ENCODE measurements around the gene RIPOR3. TPM values are rescaled to one million over a fixed set of nuclear protein-coding genes. Genes with fewer than 3 reads are reported as not detected.
"Not testable (repeated sequence)": the region's sequence is repeated elsewhere in the genome, so short reads cannot be mapped to it uniquely, and the experiment has no call there.

RIPOR3 gene
- total RNA-seq, 1 donor from 2014 or later, result 3.4 TPM

DNA sequence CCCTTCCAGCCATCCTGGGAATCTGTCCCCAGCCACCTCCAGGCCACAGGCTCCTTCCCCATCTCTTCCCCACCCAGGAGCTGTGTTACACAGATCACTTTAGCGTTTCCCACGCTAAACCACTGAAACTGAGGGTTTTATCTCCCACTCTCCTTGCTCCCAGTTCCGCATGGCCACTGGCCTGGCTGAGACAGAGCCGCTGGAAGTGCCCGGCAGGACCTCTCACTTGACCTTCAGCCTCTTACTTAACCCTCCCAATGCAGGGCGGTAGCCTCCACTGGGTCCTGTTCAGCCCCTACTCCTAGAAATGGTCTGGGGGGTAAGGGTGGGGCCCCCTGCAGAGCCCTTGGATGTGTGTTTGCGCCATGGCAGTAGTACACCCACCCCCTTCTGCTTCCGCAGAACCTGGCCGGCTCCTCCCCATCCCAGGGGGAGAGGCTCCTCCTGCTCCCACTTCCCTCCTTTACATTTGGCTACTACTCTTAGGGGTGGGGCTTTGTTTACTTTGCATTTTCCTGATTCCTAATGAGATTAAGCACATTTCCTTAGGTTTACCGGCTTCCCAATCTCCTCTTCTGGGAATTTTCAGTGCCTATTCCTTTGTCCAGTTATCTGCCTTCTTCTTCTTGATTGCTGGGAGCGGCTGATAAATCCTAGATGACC, 49.6 kb downstream of the RIPOR3 start:
- intact Hi-C loops (cut with DNase I); DNase-seq (ENCODE audit: low spot score): not testable (repeated sequence)

GRCh38 chr20:50639971-50640711, 51.2 kb downstream of the RIPOR3 start:
- DNase-seq (ENCODE audit: low spot score); intact Hi-C loops (cut with DNase I): not testable (repeated sequence)

DNA sequence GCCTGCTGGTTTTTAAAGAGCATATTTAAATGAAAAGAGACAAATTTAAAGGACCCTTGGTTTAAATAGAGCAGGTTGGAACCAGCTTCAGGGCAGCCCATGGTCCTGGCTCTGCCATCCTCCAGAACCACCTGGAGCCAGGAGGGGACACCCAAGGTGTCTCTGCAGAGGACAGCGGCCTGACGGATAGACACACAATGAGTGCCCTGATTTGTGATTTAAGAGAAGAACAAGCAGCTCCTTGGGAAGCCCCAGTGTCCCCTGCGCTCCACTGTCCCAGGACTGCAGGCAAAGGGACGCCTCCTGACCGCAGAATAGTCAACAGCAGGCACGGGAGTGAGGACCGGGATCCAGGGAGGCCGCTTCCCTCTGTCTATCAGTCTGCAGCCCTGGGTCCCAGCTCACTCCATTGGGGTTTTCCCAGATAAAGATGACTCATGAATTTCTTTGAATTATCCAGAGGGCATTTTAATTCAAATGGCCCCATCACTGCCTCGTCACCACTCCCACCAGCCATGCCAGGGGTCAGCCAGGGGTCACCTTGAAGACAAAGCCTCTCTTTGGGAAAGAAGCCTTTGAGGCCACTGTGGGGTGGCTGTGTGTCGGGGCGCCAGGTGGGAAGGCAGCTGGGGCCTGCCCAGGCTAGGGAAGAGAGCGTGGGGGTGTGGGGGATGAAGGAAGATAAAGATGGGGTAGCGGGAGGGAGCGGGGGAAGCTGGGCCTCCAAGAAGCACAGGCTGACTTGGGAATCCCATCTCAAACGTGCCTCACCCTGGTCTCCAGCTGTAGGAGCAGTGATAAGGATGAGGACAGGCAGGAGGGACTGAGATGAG, 53.1 kb downstream of the RIPOR3 start:
- DNase-seq (ENCODE audit: low spot score); intact Hi-C loops (cut with DNase I): not testable (repeated sequence)

- intact Hi-C loops (cut with DNase I), result no loop called here
- DNase-seq (ENCODE audit: low spot score), result no peak
These were observed 54.5 kb downstream of the RIPOR3 start for GRCh38 chr20:50636601-50637540.

DNA sequence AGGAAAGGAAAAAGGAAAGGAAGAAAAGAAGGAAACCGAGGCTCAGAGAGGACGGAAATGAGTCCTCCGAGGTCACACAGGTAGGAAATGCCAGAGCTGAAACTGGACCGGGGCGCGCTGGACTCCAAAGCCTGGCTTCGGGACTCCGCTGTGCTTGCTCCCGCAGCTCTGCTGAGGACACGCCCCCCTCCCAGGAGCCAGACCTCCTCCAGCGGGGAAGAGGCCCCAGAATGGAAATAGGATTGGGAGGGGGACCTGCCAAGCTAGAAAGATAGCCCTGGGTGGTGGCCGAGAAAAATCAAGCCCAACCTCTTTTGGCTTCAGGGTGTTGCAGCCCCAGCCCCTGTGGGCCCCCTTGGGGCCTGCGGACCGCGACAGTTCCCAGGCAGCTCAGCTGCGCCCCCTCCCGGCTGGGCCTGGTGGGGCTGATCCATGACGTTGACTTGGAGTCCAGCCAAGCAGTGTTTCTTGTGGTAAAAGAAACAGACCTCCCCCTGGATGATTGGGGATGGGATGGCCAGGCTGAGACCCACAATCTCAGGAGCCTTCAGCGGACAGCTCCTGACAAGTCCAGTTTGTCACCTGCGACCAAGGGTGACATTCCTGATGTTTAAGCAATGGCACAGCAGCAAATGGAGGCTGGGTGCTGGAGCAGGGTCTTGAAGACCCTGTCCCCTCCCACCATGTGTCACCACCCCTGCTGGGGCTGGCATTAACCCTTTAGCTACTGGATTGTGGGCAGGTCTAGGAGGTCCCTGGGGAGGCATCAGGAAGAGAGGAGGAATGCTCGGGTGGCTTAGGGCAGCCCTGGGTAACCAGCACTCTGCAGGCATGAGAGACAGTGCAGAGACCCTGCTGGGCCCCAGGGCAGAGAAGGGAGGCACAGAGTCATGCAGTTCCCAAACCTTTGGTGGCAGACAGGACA, 55.4 kb downstream of the RIPOR3 start:
- peak; percentile 85 for DNase-seq (ENCODE audit: low spot score)
- intact Hi-C loops (cut with DNase I), result no loop called here

DNA sequence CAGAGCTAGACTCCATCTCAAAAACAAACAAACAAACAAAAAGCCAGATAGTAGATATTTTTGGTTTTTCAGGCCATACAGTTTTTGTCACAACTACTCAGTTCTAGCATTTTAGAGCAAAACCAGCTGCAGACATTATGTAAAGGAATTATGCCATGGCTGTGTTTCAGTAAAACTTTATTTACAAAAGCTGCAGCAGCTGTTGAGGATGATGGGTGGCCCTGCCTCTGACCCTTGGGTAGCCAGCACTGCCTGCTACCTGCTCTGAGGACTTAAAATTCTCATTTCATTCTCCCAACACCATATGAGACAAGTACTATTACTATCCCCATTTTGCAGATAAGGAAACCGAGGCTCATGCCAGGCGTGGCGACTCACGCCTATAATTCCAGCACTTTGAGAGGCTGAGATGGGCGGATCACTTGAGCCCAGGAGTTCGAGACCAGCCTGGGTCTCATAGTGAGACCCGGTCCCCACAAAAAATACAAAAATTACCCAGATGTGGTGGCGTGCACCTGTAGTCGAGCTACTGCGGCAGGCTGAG, 56.3 kb downstream of the RIPOR3 start:
- intact Hi-C loops (cut with DNase I), result no loop called here
- DNase-seq (ENCODE audit: low spot score), result no peak

DNA sequence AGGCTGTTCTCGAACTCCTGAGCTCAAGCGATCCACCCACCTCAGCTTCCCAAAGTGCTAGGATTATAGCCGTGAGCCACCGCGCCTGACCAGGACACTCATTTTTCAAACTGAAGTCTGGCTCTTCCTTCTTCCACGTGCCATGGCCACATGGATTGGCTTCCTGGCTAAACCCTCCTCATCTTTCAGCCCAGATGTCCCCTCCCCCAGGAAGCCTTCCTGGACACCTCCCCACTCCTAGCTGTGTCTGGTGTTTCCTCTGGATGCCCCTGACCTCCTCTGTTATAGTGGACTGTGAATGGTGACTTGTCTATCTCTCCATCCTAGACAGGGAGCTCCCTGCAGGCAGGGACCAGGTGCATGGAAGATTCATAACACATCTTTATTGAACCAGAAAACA, 57.2 kb downstream of the RIPOR3 start:
- intact Hi-C loops (cut with DNase I), result no loop called here

DNA sequence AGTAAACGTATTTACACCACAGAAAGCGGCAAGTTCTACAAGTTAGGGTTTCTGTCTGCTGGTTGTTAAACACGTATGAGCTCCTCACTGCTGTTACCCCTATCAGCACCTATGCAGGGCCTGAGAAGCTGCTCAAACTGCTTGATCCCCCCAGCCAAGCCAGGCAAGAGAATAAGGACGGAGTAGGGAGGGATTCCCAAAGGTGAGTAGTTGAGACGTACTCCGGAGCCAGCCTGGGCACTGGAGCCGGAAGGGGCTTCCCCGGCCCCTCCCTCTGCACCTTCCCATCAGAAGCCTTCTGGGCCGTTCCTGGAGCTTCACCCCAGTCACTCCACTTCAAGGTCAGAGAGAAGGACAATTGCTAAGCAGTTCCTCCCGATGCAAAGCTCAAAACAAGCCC, 58.0 kb downstream of the RIPOR3 start:
- intact Hi-C loops (cut with DNase I), result no loop called here
- DNase-seq (ENCODE audit: low spot score), result no peak

More for the DNA sequence above, 57.2 kb downstream of the RIPOR3 start:
- no peak for DNase-seq (ENCODE audit: low spot score)

GRCh38 chr20:50632701-50633100, 58.6 kb downstream of the RIPOR3 start:
- no peak for DNase-seq (ENCODE audit: low spot score)
- intact Hi-C loops (cut with DNase I), result no loop called here

DNA sequence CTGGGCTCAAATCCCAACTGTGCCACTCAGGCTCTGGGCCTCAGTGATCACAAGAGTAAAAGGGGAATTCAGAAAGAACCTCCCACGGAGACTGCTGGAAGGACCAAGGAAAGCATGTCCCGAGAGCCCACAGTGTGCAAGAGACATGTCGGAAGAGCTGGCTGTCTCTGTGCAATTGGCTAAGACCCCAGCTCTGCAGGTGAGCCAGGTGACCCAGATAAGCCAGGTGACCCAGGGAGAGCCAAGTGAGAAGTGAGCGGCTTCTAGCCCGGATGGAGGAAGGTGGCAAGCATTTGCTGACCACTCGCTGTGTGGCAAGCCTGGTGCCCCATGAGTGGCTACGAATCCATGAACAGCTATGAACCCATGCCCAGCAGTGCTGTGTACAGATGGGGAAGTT, 59.1 kb downstream of the RIPOR3 start:
- DNase-seq (ENCODE audit: low spot score), result no peak
- intact Hi-C loops (cut with DNase I), result no loop called here

DNA sequence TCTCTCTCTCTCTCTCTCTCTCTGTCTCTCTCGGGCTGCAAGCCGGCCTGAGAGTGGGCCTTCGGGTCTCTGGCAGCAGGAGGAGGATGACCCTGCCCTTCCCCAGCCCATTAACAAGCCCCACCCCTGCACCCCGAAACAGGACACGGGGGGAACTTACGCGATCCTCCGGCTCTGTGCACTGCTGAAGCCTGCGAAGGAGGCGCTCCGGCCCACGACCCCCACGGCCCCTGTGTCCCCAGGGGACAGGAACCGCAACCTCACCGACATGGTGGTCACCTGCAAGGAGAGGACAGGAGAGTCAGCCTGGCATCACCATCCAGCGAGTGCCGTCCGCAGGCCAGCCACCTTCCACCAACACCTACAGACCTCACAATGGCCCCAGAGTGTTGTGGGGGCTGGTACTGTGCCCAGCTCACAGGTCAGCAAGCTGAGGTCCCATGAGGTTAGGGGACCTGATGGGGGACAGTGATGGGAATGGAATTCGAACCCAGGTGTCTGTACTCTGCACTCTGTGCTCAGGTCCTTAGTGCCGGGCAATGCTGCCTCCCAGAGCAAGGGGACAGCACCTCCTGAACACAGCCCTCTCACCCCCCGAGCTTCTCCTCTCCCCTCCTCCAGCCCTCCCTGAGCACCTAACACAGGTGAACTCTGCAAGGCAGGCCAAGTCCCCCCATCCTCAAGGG, 60.6 kb downstream of the RIPOR3 start:
- intact Hi-C loops (cut with DNase I), result no loop called here
- no peak for DNase-seq (ENCODE audit: low spot score)

DNA sequence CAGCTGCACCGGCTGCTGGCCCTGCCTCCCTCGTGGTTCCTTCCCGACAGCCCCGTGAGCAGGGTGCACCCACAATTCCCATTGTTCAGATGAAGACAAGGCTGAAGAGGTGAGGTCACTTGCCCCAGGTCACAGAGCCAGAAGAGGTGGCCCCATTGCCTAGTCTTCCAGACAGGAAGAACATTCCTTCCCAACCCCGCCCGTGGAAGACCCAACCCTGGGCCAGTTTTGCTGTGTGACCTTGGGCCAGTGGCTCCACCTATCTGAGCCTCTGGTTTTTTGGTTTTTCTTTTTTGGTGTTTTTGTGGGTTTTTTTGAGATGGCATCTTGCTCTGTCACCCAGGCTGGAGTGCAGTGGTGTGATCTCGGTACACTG, 61.7 kb downstream of the RIPOR3 start:
- intact Hi-C loops (cut with DNase I), result loop anchor here (2.0 kb wide), 1 partner anchor 115 kb away; no protein-coding TSS in a partner anchor
- no peak for DNase-seq (ENCODE audit: low spot score)

GRCh38 chr20:50628853-50629669, 62.3 kb downstream of the RIPOR3 start:
- no peak for DNase-seq (ENCODE audit: low spot score)
- intact Hi-C loops (cut with DNase I), result loop anchor here (2.0 kb wide), 1 partner anchor 116 kb away; no protein-coding TSS in a partner anchor

- intact Hi-C loops (cut with DNase I), result loop anchor here (2.0 kb wide), 1 partner anchor 116 kb away; no protein-coding TSS in a partner anchor
- DNase-seq (ENCODE audit: low spot score), result no peak
These were observed 63.0 kb downstream of the RIPOR3 start for GRCh38 chr20:50628332-50628731.

GRCh38 chr20:50627747-50628146, 63.6 kb downstream of the RIPOR3 start:
- DNase-seq (ENCODE audit: low spot score), result no peak
- intact Hi-C loops (cut with DNase I), result loop anchor here (2.0 kb wide), 1 partner anchor 117 kb away; no protein-coding TSS in a partner anchor

DNA sequence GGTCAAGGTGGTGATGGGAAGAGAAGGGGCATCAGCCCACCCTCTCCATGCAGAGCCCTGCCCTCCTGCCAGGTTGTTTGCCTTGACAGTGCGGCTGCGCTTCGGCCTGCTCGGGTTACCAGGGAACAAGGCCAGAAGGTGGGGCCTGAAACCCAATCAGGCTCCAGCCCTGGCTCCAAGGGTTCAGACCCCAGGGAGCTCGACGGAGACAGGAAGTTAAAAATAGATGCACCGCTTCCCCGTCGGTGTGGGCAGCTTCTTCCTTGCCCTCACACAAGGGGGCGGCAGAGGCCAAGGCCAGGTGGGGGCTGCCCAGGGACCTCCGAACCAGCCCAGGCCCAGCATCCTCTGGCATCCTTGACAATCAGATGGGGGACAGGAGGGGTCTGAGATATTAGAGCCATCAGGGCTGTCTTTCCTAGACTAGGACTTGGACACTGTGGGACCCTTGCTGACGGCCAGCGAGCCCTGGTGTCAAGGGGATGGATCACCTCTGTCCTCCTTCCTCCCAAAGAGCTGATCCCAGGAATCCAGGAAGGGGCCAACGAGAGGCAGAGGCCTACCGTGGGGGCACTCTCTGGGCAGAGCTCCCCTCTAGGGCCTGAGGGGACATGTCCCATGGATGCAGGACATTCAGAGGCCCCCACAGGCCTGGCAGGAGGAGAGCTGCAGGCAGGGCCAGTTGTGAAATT, 65.2 kb downstream of the RIPOR3 start:
- intact Hi-C loops (cut with DNase I), result no loop called here
- DNase-seq (ENCODE audit: low spot score), result no peak

Data from cardiac septum (tissue), 1 donor.